NCI-H446 (cell line): ENCODE measurements around the gene KY.

Experiments
- DNase-seq, 2 experiments: peaks; one replicate each; lab custom pipeline; 2025; lab: John Stamatoyannopoulos, UW

KY gene

DNA sequence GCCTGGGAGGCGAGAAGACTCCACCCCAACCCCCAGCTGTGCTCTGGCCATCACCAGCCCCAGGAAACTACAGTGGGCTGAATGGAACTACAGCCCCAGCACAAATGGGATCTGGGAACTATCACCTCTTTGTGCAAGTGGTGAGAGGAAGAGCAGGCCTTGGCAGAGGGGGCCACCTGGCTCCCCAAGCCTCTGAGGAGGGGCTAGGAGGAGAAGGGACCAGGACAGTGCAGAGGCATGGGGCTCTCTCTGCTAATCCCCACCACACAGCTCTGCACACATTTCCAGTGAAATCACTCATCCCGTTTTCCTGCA lies 31.6 kb downstream of the KY start:
- DNase-seq, result no peak

DNA sequence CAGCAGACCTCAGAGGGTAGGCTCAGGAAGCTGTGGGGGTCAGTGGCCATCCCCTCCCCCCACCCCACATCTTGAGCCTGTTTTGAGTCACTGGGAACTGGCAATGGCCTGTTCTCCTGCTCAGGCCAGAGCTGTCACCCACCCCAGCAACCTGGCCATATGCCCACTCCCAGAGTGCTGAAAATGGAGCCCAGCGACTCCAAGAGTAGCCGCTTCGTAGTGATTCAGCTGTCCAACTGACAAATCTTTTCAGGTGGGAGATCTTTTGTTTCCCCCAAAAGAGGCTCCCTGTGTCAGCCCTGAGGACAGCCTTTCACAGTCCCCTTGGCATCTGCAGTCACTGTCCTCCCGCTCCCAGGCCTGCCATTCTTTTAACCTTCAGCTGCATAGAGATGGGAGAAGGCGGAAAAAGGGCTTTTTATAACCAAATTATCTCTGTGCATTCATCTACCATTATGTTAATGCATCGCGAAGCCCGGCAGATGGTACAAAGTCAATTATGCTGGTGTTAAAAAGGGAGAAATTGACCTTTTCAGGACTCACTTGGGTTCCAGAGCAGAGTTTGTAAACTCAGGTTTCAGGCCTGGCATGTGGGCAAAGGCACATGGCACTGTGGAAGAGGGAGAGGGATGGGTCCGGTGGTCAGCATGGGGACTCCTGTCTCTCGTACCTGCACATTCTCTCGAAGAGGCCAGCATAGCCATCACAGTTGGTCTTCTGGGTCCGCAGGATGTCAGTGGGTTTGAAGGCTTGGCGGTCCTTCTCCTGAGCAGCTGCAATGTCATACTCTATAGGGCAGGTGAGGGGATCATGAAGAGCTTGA lies 32.1 kb downstream of the KY start:
- no peak for DNase-seq

DNA sequence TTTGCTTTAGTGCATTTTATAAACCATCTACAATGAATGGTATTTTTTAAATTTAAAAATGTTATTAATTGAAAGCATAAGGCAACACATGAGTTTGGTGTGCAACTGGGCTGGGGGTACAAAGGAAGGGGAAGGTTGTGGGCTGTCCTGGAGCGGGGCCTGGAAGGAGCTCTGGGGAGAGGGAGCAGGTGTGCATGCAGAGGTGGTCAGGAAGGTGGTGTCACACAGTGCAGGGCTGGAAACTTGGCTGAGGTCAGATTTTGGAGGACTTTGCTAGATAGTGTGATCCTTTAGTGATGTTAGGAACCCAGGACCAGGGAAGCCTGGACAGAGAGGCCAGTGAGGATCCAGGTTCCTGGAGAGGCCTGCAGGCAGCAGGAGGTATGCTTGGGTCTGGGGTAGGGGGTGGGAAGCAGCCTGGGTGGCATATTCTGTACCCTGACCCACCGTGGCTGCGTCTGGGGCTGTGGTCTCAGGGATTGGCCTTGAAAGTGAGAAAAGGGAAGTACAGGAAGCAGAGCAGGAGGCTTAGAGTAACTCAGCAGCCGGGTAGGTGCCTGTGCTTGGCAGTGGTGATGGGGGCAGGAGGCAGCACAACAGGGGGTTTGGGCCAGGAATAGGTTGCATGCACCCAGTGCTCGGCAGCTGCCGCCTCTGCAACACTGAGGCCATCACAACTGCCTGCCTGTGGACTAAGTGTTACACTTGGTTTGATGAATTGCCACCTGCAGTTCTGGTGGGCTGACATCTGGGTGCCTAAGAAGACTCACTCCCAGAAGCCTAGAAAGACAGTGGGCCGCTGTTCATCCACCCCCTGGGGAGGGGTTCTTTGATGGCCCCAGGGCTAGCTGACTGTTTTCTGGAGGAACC lies 33.0 kb downstream of the KY start:
- DNase-seq, result peak in 1 of 2 experiments; percentile 43

DNA sequence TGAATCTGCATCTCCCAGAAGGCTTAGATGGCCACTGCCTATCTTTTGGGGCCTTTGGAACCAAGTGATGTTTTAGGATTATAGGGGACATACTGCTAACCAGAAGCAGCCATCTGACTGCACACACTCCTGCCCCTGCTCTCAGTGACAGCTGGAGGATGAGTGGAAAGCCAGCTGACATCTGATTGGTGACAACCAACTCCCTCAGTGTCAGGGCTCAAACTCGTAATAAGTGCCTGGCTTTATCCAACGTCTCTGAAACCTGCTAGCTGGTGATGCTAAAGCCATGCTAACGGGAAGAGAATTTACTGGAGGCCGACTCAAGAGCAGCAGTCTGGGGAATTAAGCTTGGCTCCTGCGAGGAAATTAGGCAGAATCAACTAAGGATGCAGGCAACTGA lies 35.1 kb downstream of the KY start:
- DNase-seq, result no peak

DNA sequence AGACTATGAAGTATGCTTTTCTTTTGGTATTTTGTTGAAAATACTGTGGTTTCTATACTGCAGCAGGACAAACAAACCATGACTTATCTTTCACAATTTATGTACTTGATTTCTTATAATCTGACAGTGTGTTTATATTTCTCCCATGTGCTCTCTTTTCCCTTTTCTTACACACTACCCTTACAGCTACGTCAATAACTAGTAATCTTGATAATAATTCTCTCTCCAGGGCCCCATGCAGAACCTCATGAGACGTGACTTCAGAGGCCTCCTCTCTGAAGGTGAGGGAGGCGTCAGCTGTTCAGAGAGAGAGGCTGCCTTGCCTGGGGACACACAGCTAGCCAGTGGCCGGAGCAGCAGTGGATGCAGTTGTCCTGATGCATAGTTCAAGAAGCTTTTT lies 35.9 kb downstream of the KY start:
- DNase-seq, result no peak

DNA sequence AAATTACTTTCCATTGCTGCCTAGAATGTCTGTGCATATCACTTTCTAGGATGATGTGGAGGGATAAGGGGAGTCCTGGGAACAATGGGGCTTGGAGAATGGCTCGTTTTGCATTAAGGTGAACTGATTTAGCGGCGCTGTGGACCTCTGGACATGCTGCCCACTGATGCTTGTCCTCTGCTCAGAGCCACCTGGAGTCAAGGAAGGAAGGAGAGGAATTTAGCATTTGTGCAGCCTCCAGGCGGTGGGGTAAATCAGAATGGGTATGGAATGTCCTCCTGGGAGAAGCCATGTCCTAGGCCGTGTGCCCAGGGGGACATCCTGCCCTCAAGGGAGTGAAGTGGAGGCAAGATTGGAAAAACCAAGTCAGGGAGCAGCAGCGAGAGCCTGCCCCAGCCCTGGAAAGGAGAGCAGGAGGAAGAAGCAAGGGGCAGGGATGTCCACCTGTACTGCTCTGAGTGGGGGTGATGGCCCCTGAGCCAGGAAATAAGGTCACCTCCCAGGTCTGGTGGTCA lies 37.8 kb downstream of the KY start:
- no peak for DNase-seq

DNA sequence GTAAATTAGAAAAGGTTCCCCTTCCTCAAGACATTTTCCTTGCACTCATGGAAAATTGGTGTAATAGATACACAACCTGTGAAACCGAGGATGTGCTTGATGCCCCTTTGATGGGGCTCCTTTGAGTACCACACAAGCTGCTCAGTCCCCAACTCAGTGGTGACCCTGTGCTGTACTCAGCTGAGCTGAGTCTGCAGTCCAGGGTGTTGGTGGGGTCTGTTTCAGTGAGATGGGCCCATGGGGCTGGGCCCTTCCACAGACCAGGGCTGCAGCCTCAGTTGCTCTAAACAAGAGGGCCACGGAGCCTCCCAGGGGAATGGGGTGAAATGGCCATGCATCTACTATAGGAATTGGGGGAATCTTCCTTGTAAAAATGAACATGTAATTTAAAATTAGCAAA lies 39.3 kb downstream of the KY start:
- no peak for DNase-seq

DNA sequence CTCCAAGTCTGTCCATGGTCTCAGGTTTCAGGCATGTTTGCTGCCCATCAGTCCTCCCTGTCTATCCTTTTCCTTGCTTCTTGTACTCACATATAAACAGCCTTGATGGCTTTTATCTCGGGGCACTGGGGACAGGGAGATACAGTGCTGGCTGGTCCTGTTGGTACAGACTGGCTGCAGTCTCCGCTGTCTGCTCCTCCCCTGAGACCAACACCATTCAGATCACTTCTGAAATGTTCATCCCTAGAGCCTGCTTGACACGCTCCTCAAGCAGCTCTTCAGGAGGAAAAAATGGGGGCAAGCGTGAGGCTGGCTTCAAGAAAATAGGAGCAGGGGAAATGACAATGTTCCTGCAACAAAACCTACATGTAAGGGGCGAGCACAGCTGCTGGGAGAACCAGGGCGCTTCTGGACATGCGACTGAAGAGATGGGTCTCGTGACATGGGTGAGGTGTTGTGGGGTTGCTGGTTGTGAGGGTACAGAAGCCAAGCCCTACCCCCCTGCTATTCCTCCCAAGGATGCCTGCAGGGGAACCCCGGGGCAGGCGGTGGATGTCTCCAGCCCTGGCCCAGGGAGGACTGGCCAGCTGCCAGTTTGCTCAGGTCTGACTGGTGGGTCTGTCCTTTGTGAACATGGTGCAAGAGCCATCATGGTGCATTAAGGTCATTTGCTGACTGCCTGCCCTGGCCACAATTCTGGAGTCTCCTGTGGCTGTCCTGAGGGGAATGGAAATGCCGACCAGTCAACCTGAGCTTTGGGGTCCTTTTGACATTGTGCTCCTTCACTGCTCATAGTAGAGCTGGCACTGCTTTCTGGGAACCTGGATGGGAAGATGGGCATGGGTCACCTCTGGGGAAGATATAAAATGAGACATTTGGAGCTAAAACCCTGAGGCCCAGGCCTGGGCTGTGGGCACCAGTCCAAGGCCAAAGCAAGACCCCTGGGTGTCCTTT lies 40.1 kb downstream of the KY start:
- DNase-seq, result peak in 1 of 2 experiments; percentile 9

DNA sequence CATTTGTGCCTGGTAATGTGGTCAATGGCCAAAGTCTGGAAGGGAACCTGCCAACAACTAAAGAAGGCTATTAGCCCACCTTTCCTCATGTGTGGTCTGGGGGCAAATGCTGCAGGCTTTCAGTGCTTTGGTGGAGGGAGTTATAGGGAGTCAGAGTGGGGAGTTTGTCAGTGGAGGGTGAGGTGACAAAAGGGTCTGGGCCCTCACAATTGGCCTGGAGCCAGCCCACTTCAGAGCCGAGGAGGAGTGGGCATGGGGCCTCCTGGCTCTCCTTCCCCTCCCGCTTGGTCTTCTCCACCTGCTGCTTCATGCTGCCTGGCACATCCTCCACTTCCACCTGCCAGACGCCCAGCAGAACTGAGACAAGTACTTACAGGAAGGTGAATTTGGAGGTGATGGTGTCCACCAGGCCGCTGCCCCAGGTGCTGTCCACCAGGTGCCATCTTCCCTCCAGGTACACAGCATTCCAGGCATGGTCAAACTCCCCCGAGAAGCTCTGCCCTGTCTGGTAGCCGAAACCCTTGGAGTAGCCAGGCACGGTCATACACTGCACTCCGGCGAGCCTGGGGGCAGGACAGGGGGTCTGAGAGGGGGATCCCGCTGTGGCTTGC lies 40.9 kb downstream of the KY start:
- no peak for DNase-seq

DNA sequence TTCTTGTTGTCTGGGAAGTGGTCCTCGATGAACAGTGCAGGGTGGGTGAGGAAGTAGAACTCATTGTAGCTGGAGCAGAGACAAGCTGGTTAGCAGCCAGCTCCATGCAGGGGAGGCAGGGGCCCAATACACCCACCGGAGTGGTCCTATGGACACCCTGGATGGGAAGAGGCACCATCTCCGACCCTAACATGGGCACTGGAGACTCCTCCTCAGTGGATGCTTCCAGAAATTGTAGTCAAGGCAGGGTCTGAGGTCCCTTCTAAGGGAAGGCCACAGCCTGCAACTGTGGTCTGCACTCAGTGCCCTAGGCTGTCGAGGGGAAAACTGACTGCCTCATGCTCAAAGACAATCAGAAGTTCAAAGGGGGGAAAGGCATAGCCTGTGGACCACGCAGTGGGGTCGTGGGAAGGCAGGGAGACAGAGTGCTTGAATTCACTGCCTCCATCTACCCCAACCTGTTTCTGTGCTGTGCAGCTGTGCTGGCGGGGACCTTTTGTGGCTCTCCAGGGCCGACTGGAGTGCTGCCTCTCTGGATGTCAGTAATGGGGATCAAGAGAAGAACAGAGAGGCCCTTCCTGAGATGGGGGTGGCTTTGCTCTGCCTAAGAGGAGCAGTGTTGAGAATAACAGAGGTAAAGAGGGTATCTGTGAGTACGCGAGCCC lies 41.9 kb downstream of the KY start:
- no peak for DNase-seq

DNA sequence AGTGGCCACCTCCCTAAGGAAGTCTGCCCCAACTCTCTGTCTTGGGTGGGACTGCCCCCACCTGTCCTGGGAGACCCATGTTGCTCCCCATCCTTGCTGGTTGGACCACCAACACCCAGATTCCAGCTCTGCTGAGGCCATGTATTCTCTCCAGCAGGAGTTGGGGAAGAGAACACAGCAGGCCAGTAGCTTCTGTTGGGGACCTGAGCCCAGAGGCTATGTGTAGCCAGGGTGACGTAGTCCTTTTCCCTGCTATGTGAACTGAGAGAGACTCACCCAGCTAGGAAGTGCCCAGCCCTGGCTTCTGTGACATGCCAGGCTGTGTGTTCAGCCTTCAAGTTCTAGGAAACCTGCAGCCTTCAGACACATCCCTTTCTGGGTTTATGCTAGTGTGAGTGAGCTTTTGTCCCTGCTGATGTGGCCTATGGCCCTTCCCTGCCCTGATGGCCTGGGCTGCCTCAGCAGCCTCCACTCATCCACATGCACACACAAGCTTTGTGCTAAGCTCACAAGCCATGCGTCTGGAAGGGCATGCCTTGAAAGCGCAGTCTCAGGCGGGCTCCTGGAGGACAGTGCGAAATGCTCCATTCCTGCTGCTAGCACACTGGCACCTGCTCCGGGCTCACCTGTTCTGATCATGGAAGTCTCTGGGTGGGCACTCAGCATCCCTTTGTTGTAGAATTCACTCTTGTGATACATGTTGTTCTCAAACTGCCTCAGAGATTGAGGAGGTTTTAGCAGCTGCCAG lies 42.6 kb downstream of the KY start:
- no peak for DNase-seq

DNA sequence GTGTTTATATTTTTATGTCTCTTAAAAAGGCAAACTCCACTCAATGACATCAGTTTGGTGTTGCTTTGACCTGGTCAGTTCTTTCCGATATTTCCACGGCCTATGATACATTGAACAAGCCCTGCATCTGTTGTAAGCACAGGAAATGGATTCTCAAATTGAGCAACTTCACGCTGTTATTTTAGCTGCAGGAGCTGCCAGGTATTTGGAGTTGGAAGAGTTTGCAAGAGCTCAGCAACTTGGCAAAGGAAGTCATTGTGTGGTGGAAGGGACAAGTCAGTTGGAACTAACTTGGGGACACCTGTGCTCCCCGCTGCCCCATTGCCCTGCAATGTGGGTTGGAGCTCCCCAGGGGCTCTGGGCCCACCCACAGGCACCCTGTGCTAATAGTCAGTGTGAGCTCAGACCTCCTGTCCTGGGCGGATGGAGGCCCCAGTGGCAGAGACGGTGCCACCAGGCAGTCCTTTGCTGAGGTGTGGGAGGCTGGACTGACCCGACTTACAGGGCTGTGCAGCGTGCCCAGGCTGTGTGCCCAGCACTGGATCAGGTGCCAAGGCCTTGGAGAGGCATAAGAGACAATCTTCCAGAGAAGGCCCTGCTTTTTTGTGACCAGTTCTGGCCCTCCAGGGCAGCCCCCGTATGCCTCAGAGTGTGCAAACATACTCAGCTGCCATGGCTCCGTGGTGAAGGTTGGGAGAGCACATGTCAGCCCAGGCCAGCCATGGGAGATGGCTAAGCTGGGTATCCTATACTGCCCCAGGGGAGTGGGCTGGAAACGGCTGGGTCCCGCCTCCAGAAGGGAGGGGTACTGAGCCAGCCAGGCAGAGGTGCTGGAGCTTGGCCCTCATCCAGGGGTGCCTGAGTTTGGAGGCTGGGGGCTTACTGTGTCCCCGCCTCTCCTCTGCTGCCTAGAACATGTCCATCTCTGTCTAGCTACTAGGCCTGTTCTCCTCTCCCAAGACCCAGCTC lies 43.5 kb downstream of the KY start:
- DNase-seq, result peak in 1 of 2 experiments; percentile 19

DNA sequence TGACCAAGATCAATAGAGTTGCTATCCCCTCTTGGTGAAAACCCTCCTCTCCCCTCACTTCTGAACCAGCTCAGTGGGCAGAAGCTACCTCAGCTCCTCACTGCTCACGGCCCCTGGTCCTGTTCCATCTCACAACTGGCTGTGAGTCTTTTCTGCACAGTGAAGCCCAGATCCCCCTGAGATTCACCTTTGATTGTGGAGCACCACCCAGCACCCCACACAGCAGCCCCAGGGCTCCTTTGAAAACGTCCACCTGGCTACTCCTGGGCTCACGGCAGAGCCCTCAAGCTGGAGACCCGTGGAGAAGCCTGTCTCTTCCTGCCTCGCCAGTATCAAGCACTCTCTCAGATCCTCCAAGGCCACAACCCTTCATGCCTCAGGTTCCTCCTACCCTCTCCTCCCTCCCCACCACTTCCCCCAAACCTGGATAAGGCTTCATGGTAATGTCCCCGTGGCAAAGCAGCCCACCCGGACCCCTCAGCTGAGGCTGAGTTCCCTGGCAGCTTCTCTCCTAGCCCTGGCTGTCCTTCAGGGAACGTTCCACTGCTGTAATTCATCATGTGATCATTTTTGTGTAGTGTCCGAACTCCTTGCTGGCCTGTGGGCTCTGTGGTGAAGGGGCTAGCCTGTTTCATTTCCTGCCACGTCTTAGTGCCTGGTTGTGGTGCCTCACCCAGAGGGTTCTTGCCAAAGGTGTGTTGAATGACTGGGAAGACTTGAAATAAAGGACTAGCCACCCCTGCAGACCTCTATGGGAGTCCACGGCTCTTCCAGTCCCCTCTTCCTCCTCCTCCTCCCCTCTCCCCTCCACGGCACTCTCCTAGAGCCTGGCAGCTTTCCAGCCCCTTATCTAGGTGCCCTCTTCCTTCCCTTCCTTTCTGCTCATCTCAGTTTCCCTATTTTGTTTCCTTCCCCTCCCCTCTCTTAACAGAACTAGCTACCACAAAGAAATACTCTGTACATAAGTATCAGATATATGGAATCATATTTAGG lies 44.5 kb downstream of the KY start:
- no peak for DNase-seq

DNA sequence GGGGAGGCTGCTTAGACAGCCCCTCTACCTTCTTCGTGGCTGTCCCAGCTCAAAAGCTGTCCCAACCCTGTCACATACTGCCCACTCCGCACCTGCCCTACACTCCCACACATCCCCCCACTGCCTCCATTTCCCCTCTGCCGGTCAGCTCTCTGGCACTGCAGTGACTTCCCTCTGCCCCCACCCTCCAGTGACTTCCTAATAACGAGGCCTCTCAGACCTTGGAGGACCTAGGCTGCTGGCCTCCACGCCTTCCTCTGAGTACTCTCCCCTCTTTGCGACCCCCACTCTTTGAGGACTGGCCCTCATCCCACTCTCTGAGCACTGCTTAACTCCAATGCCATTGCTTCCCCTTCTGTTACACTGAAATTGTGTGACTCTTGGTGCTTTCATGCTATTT lies 45.3 kb downstream of the KY start:
- DNase-seq, result no peak

DNA sequence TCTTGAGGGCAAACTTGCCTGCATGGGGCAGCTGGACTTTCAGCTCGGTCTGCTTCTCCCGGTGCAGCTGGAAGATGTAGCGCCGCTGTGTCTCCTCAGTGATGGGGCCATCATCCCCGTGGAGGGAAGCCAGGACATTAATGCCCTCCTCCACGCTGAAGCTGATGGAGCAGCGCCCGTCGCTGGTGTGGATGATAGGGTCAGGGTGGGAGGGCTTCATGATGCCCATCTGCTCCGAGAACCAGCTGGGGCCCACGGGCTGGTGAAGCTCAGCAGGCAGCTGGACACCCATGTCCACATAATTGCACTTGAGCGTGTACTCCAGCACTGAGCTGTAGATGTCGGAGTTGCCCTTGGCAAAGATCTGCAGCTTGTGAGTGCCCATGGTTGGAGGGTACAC lies 46.9 kb downstream of the KY start:
- no peak for DNase-seq

DNA sequence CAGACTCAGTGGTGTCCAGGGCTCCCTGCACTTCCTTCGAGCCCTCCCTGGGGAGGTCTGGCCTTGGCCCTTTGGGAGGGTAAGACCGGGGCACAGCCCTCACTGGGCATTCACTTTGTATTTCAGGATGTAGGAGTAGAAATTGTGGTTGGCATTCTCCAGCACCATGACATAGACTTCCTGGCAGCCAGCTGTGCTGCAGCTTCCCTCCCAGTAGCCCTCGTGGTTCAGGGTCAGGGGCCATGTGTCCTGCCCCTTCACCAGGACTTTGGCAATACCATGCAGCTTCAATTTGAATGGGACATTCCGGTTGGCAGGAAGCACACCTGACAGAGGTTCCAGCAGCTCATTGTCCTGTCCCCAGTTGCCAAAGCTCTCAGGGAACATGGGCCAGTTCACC lies 47.3 kb downstream of the KY start:
- DNase-seq, result no peak

DNA sequence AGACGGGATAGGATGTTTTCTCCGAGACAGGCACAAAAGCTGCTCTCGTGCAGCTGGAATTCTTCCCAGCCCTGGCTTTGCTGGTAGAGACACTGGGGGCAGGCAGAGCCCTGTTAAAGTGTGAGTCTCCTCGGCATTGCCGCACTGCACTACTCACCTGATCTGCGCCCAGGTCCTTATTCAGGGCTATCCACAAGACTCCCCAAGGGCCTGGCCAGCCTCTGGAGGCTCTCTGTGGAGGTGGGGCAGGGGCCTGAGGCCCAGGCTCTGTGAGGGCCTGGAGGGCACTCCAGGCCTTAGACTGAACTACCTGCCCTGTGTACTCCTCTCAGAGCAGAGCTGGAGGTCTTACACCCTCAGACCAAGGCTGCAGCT lies 48.4 kb downstream of the KY start:
- no peak for DNase-seq
